NCI-H526 (cell line): ENCODE results near the gene RBM4B.

Source experiments
- DNase-seq, 2 experiments: peaks; one replicate each; lab custom pipeline; 2025; lab: John Stamatoyannopoulos, UW

The RBM4B gene

DNA sequence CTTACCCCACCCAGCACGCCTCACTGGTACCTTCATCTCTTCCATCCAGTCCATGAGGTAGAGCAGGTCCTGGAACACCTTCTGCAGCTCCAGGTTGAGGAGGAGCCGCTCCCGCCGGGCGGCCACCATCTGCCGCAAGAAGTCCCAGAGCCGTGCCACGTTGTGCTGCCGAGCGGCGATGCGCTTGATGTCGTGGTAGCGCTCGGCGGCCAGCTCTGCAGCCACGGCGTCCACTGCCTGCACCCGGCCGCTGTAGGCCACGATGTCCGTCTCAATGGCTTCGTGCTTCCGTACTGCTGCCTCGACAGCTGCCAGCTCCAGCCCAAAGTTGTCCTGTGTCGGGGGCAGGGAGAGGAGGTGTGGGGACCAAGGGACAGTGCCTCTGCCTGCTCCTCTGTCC, 29.8 kb upstream of the RBM4B start:
- no peak for DNase-seq

- no peak for DNase-seq
Observed at GRCh38 chr11:66706989-66707388, 29.3 kb upstream of the RBM4B start.

- DNase-seq = no peak
Observed at GRCh38 chr11:66705587-66706335, 28.1 kb upstream of the RBM4B start.

- no peak for DNase-seq
Observed at GRCh38 chr11:66704659-66705360, 27.1 kb upstream of the RBM4B start.

DNA sequence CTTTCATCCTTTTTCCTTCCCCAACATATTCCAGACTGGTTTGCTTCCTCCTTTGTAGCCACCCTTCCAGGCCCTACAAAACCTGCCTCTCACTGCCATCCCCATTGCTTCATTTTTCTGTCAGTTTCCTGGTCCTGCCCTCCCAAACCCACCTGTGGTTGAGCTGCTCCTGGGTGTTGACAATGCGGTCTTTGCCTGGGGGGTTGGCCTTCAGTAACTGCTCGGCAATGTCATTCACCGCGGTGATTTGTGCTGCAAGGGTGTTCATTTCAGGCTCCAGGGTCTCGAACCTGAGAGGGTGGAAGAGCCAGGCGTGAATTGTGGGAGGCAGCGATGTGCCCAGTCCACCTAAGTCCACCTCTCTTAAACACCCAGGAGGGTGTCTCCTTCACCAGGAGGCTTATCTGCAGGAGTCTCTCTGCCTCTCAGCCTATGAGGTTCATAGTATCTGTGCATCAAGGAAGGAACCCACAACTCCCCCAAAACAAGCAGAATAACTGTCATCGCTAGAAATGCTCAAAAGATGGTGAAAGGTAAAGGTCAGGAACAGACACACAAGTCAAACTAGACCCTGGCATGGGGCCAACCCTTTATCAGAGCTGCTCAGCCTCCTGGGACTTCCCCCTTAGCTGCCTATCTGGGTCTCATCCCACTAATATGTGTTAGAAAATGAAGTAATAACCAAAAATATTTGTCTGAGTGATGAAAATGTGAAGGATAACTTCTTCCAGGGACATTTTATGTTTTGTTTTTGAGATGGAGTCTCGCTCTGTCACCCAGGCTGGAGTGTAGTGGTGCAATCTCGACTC, 23.9 kb upstream of the RBM4B start:
- DNase-seq = no peak

GRCh38 chr11:66700742-66701141, 23.1 kb upstream of the RBM4B start:
- no peak for DNase-seq

GRCh38 chr11:66700337-66700736, 22.6 kb upstream of the RBM4B start:
- no peak for DNase-seq

GRCh38 chr11:66698491-66698890, 20.8 kb upstream of the RBM4B start:
- no peak for DNase-seq

DNA sequence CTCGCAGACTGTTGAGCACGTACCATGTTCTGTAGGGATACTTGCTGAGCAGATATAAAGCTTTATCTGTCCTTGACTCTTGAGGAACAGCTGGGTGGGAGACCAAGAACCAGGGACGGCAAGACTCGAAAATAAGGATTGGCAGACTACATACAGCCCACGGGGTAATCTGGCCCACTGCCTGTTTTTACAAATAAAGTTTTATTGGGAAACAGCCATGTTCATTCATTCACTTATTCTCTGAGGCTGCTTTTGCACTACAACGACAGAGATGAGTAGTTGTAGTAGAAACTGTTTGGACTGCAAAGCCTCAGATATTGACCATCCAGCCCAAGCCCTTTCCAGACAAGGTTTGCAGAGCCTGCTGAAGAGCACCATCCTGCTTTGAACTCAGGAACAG, 20.3 kb upstream of the RBM4B start:
- no peak for DNase-seq

DNA sequence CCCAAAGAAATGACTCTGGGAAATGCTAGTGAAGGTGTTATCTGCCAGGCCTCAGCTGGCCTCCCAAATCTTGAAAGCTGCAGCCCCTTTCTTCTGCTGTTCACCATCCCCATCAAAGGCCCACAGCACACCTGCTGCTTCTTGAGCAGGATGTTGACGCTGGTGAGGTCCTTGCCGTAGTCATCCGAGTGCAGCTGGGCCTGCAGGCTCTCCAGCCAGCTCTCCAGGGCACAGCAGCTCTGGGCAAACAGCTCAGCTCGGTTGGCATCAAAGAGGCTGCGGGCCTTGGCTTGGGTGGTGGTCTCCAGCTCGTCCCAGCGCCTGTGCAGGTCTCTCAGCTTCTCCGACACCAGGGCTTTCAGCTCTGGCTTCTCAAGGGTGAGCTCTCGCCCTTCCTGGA, 18.5 kb upstream of the RBM4B start:
- DNase-seq = no peak

GRCh38 chr11:66694732-66695207, 17.1 kb upstream of the RBM4B start:
- peak; percentile 91 to 97 for DNase-seq

GRCh38 chr11:66694056-66694410, 16.3 kb upstream of the RBM4B start:
- DNase-seq = no peak

DNA sequence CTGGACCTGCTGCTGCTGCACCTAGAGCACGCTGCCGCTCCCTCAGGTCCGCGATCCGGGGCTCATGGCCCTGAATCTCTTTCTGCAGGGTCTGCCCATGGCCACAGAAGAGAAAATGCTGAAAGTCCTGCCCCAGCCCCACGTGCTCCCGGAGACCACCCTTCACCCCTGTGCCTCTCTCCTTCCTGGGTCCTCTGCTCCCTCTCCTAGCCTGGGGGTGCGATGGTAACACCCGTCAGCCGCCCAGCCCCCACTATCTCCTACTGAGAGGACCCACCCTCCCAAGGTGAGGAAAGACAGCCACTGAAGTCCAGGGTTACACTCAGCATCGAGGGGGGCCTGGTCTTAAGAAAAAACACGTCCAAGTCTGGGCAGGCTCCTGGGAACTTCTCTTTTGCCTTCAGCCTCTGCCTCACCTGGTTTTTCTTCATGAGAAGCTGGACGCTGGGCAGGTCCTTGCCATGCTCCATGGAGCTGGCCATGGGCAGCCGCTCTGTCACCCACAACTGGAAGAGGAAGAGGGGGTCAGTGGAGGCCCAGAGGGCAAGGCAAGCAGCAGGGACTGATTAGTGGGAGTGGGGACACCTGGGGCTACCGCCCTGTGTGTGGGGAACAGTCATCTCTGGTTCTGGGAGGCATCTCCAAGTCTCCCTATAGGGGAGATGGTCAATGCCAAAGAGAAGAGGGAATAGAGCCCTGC, 15.8 kb upstream of the RBM4B start:
- DNase-seq = no peak

- no peak for DNase-seq
Observed at GRCh38 chr11:66692871-66693331, 15.2 kb upstream of the RBM4B start.

DNA sequence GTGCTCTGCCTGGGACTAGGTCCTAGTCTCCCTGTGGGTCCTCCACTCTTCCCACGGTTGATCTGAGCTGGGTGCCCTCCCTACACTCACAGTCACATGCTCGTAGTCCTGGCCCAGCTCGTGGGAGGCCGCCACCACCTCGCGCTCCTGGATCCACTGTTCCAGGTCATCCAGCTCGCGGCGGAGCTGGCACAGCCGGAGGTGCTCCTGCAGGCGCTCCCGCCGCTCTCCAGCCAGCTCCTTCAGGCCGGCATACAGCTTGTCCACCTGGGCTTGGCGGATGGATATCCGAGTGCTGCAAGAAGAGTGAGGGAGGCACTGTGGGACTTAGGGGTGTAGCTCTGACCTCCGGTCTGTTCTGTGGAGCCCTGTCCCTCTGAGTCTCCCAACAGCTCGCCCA, 14.8 kb upstream of the RBM4B start:
- no peak for DNase-seq

DNA sequence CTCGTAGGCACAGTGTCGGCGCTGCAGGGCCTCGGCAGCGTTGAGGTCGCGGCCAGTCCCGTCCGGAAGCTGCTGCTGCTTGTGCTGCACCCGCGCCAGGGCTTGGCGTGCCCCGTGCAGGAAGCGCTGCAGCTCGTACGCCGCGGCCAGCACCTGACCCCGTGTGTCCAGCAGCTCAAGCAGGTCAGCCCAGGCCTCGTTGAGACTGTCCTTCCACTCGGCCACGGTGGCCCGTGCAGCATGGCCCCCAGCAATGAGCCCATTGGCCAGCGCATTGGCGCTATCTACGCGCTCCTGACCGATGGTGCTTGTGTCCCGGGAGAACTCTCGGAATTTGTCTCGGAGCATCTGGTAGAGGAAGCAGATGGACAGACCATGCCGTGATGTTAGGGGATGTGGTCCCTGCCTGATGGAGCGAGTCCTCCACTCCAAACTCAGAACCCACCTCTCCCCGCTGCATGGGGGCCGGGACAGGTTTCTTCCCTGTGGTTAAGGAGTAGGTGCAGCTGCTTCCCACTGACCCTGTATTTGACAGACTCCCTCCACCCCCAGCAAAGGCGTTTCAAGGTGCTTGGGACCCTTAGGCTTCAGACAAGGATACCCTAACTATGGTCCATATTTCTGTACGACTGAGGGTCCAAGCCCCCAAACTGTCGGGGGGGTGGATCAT, 13.8 kb upstream of the RBM4B start:
- no peak for DNase-seq

- no peak for DNase-seq
Observed at GRCh38 chr11:66689661-66690590, 12.2 kb upstream of the RBM4B start.

DNA sequence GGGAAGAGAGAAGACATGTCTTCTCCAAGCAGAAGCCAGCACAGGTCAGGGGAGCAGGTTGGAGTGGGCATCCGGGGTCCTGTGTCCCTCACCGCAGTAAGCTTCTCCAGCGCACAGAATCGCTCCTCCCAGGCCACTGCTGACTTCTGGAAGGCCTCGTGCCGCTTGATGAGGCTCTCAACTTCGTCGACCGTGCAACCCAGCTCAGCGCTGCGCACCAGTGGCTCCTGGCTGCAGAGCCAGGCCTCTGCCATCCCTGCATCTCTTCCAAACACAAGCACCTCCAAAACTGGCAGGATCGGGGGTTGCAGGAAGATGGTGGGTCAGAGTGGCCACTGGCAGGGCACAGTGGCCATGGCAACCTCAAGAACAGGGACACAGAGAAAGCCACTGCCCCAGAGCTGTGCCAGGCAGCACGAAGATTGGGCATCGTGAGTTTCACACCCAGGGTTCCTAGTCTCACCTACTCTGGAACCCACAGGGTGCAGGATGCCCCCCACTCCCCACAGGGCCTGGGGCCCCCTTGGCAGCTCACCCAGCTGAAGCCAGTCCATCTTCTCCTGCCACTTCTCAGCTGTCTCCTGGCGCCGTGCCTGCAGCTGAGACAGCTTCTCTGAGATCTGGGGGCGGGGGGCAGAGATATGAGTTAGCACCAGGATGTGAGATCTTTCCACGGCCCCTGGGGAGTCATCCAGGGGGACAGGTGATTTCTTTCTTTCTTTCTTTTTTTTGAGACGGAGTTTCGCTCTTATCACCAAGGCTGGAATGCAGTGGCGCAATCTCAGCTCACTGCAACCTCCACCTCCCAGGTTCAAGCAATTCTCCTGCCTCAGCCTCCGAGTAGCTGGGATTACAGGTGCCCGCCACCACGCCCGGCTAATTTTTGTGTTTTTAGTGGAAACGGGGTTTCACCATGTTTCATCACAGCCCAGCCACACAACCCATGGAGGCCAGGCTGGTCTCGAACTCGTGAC, 11.2 kb upstream of the RBM4B start:
- DNase-seq = no peak

DNA sequence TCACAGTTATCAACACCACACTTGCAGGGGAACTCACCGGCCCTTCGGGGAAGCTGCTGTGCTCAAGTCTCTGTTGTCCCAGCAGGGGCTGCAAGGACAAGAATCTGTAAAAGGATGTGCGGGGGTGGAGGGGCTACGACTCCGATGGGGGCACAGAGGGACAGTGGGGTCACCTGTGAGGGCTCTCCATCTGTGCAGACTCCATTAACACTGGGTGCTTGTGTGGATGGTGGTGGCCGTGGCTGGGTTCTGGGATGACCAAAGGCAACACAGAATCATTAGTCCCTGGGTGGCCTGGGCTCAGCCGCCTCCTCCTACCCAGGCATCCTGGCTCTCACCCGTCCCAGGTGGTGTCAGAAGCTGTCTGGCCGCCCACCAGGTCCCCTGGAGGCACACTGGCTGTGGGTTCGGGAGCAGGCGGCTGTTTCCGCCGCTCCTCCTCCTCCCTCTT, 10.2 kb upstream of the RBM4B start:
- no peak for DNase-seq
